Muscle of back (tissue), 11 donors: ENCODE measurements around the gene ABCA1. TPM values are rescaled to one million over a fixed set of nuclear protein-coding genes. Genes with fewer than 3 reads are reported as not detected.
"Not testable (repeated sequence)": the region's sequence is repeated elsewhere in the genome, so short reads cannot be mapped to it uniquely, and the experiment has no call there.

Experiments
- DNase-seq, 3 donors: peaks; one replicate each; pipeline versions ENCODE4 v3.0.0 to v3.0.0-alpha.2; 2013
- polyA plus RNA-seq, 10 donors: library from polyadenylated mRNA; unstranded; fragments of 120-200 nt; gene quantifications; one replicate each; pipeline ENCODE4 v1.2.1, GENCODE V29; 2013; ENCODE audit not compliant: insufficient read length in 10 of 10

ABCA1 gene
- polyA plus RNA-seq, 10 donors: 4.4 to 7.2 (median 6.0) TPM

DNA sequence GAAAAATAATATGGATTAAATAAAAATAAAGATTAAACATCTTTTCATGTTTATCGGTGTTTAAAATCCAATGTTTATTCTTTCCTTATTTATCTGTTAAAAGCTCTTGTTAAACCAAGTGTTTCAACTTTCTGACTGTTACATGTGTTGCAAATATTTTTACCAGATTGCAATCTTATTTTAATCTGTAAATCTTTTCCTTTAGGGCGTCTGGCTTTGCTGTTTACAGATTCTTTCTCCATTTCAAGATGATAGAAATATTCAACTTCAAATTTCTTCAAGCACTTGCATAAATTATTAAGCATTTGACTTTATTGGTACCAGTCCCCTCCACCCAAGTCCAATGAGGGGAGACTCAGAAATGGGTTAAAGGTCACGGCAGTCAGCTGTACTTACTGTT, 16.9 kb upstream of the ABCA1 start:
- no peak for DNase-seq

DNA sequence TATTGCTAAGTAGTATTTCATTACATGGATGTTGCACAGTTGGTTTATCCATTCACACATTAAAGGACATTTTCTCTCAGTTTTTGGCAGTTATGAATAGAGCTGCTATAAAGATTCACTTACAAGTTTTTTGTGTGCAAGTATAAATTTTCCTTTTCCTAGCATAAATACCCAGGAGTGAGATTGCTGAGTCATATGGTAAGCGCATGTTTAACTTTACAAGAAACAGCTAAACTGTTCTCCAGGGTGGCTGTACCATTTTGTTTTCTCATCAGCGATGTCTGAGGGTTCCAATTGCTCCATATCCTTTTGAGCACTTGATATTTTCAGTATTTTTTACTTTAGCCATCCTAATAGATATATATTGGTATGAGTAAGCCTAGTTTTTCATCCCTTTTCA, 16.4 kb upstream of the ABCA1 start:
- DNase-seq: peak; percentile 22 to 66 (median 42)

DNA sequence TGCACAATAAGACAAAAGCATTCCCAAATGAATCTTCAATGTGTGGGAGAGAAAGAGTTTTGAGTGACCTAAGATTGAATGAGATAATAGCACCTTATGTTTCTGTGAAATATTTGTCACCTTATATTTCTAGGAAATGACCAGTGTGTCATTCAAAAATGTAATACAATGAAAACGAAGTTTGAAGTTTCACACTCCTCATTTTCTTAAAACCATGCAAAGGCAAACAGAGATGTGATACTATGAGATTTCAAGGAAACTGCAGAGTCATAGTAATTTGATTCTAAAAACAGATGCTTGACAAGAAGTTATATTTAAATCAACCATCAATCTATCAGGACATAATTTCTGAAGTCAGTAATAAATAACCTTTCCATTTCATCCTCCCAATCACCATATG, 13.6 kb upstream of the ABCA1 start:
- DNase-seq: no peak

GRCh38 chr9:104936291-104936690, 8.3 kb upstream of the ABCA1 start:
- no peak for DNase-seq

DNA sequence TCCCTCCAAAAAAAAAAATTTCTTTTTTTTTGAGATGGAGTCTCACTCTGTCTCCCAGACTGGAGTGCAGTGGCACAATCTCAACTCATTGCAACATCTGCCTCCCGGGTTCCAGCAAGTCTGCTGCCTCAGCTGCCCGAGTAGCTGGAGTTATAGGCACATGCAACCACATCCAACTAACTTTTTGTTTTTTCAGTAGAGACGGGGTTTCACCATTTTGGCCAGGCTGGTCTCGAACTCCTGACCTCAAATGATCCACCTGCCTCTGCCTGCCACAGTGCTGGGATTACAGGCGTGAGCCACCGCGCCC, 7.5 kb upstream of the ABCA1 start:
- DNase-seq: not testable (repeated sequence)

DNA sequence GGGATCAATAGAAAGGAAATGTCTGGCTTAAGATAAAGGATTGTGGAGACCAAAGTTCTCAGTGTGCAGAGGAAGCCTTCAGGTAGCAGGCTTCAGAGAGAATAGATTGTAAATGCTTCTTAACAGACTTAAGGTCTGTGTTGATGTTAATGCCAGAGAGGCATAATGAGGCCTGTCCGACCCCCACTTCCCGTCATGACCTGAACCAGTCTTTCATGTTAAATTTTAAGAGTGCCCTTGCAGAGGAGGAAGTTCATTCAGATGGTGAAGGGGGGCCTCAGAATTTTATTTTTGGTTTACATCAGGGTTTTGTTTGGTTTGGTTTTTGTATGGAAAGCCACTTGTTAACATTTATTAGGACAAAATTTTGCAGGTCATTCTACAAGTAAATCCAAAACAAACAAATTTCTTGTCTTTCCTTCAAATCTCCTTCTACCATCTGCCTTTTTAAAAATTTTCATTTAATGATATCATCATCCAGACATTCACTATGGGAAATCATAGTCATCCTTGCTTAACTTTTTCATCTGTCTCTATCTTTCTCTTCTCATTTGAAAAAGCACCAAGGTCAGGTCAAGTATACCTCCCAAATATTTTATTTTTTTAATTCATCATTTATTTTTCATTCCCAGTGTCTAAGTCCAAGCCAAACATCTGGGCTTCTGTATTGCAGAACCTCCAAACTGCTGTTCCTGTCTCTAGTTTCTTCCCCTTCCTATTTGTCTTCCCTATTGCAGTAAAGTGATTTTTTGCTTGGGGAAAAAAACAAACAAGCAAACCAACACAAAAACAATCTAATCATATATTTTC, 6.9 kb upstream of the ABCA1 start:
- peak in 1 of 3 donors; percentile 29 for DNase-seq

- DNase-seq: not testable (repeated sequence)
These were observed 5.1 kb upstream of the ABCA1 start for GRCh38 chr9:104933091-104933490.

DNA sequence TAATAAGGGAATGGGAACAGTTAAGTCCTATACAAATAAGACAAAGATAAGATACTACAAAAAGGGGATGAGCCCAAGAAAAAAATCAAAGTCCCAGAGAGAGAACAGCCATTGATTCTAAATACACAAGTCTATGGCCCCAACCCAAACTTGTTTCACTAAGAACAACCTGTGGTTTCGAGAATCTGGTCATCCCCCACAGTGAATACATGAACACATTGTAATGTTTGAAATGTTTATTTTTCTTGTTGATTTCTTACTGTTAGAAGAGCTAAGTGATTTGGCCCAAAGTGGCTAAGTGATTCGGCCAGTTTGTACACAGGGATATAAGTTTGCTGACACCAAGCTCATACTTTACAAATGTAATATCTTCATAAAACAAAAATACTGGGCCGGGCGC, 3.3 kb upstream of the ABCA1 start:
- DNase-seq: no peak

DNA sequence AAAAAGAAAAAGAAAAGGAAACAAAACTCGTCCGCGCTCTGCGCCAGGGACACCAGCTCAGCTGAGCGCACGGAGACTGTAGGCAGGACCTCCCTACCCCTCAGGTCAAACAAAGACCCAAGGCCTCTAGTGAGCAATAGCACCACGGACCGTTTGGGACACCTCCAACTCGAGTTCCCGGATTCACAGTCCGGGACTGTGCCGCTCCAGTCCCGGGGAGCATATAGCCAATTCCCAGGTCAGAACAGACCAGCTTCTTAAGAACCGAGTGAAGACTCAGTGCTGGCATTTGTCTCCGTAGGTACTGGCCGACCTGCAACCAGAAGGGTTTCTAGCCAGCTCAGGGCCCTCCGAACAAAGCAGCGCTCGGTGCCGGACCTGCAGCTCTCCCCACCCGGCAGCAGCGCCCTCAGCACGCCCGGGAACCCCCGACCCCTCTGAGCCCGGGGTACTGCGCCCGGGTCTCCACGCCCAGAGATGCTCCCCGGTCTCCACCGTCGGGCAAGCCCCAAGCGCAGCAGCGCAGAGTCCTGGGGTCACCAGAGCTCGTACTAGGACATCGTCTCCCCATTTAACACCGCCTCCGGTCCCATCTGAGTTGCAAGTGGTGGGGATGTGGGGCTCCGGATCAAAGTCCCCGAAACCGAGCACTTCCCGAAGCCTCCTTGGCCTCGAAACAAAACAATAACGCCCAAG, 591 bp downstream of the ABCA1 start:
- peak; percentile 30 to 82 (median 44) for DNase-seq

DNA sequence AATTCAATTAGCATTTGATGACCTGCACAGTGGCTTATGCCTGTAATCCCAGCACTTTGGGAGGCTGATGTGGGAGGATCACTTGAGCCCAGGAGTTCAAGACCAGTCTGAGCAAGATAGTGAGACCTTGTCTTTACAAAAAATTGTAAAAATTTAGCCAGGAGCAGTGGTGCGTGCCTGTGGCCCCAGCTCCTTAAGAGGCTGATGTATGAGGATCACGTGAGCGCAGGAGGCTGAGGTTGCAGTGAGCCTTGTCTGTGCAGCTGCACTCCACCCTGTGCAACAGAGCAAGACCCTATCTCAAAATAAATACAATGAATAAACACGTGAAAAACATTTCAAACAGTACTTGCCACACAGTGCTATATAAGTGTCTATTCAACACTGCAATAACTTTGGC, 4.2 kb downstream of the ABCA1 start:
- DNase-seq: no peak

GRCh38 chr9:104923289-104923688, 4.7 kb downstream of the ABCA1 start:
- peak; percentile 46 to 74 (median 66) for DNase-seq

GRCh38 chr9:104922748-104923147, 5.2 kb downstream of the ABCA1 start:
- DNase-seq: not testable (repeated sequence)

DNA sequence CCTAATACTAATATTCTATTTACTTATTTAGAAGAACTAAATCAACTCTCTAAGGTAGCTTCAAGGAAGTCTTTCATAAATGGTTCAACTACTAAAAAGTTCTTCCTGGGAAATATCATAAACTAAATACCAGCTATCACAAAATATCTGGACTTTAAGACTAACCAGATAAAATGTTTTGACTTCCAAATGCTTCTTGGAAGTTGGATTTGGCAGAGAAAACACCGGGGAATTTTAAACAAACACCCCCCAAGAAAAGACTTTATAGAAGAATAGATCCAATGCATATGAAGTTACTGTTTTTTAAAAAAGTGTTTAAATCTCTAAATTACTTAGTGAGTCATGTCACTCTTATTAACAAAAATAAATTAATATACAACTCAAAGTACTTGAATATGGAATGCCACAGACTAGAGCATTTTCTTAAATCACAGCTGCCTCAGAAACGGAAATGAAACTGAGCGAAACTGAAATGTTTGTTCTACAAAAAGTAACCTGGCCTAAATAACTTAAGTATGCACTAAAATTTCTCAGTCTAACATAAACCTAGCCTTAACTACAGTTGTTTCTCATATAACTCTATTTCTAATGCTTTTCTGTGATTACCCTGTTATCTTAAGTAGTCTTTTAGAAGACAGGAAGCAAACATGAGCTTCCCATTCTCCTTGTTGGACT, 6.8 kb downstream of the ABCA1 start:
- no peak for DNase-seq

- DNase-seq: no peak
These were observed 12.2 kb downstream of the ABCA1 start for GRCh38 chr9:104915753-104916152.

DNA sequence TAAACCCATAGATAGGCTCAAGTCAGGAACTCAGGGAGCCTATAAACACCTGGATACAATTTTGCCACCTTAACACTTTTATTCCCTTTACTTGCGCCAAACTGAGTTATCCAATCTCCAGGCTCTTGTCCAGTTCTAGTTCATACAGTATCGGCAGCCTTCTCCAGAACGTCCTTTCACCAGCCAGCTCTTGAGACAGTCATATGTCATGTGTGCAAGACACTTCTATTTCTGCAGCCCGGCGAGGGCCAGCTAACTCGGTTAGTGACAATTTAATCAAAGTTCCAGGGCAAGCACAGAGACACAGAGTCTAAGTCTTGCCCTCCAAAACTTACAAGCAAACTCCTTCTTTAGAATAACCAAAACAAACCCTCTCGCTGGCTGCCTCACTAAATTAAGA, 12.9 kb downstream of the ABCA1 start:
- no peak for DNase-seq

- DNase-seq: no peak
These were observed 13.5 kb downstream of the ABCA1 start for GRCh38 chr9:104914466-104914865.

DNA sequence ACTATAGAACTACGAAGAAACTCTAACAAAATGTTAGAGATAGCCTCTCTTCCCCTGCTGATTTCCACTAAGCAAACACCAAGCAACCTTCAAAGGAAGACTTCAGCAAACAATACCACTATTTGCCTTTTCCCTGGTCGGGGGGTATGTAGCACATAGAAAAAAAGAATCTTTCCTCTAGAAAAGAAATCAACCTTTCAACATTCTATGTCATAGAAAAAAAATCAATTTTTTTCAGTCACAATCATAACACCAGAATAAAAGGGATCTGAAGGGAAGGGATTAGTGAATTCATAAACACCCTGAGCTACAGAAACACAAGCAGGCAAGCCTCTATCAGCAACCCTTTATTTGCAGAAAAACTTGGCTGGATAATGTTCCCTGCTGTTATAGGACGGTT, 15.3 kb downstream of the ABCA1 start:
- DNase-seq: no peak

GRCh38 chr9:104911032-104911607, 16.8 kb downstream of the ABCA1 start:
- no peak for DNase-seq

- peak in 1 of 3 donors; percentile 62 for DNase-seq
These were observed 20.5 kb downstream of the ABCA1 start for GRCh38 chr9:104907278-104907951.

DNA sequence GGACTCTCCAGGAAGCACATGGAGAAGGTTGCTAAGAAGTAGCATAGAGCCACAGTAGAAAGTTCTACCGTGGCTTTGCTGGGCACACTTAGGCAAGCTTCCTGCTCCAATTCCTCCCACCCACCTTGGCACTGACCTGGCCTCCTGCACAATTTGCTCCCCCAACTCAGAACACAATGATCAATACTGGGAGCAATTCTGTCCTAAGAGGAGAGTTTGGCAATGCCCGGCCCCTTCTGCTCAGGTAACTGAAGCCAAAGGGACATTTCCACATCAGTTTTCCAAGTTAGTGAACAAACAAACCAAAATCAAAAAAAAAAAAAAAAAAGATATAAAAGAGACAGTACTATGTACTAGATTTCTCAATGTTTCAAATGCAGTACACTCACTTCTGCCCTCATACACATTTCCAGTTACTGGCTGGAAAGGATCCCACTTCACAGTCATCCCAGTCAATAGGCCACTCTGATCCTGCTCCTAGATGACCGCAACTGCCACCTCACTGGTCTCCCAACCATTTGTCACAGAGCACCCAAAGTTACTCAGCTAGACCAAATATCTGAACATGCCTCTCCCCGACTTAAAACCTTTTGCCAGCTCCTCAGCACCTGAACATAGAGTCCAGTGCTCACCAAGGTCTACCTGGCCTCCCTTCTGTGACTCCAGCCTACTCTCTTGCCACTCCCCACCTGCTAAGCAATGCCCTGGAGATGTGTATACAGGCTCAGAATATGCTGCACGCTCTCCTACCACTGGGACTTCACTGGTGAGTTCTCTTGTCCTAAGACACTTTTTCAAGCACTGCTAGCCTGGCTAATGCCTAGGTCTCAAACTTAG, 21.3 kb downstream of the ABCA1 start:
- DNase-seq: no peak

GRCh38 chr9:104905931-104906330, 22.0 kb downstream of the ABCA1 start:
- no peak for DNase-seq
